Adrenal gland (tissue), 12 donors: ENCODE data around the gene TBC1D9. TPM values are rescaled to one million over a fixed set of nuclear protein-coding genes. Genes with fewer than 3 reads are reported as not detected.

ENCODE experiments used
- DNase-seq, 7 donors: peaks; one replicate each; pipeline ENCODE4 v3.0.0-alpha.2; 2019 to 2020
- H3K27ac ChIP-seq, 5 donors: fragments of 200-600 bp; sonication (generic) in 4 of 5; 1 replicate in 3 of 5; 2 replicates in 2 of 5; pipeline versions ENCODE4 v1.5.1 to v1.8.0; 2016 to 2020; ENCODE audit warnings: mild to moderate bottlenecking in 1 of 5
- H3K27me3 ChIP-seq: fragments of 200-600 bp; 2 replicates; pipeline ENCODE4 v1.8.0; 2021
- H3K36me3 ChIP-seq, 2 donors: fragments of 200-600 bp; replicated peaks in 1 of 2; 1 replicate in 1 of 2; 2 replicates in 1 of 2; pipeline versions ENCODE4 v1.5.1 to v1.8.0; 2018 to 2022
- H3K4me1 ChIP-seq, 2 donors: fragments of 200-600 bp; replicated peaks in 1 of 2; 1 replicate in 1 of 2; 2 replicates in 1 of 2; pipeline versions ENCODE4 v1.5.1 to v1.8.0; 2018 to 2021
- H3K4me3 ChIP-seq, 4 donors: fragments of 200-600 bp; sonication (generic) in 3 of 4; one replicate each; pipeline ENCODE4 v1.5.1; 2016 to 2018
- H3K9me3 ChIP-seq, 3 donors: fragments of 200-600 bp; sonication (generic) in 1 of 3; replicated peaks in 1 of 3; 1 replicate in 2 of 3; 2 replicates in 1 of 3; pipeline versions ENCODE4 v1.5.1 to v1.8.0; 2016 to 2021
- CTCF ChIP-seq, 6 experiments: fragments of 450-650 bp in 4 of 6; fragments of 200-600 bp in 2 of 6; sonication (generic) in 1 of 6; IDR thresholded peaks; 1 replicate in 5 of 6; 2 replicates in 1 of 6; pipeline versions ENCODE4 v1.5.1 to v1.8.0; 2016 to 2021; ENCODE audit warnings: antibody characterized with exemption in 6 of 6, mild to moderate bottlenecking in 2 of 6, moderate library complexity in 1 of 6
- POLR2A ChIP-seq, 2 donors: fragments of 450-650 bp; IDR thresholded peaks; one replicate each; pipeline ENCODE4 v1.6.1; 2017; ENCODE audit warnings: antibody characterized with exemption in 2 of 2, mild to moderate bottlenecking in 2 of 2, moderate library complexity in 1 of 2
- WGBS, 4 donors: extraction: QIAGEN DNeasy Blood & Tissue Kit in 2 of 4; methylation state at CpG; one replicate each; pipeline versions ENCODE4 v1.1.5 to v1.1.7; 2013 to 2017; 5-methylcytosine and 5-hydroxymethylcytosine counted together
- intact Hi-C, 2 donors: fragments of 100-400 bp; cut with DNase I; formaldehyde crosslinking; loops; one replicate each; pipeline versions ENCODE4 v1.14.1 to v1.15.0; 2022 to 2023
- polyA plus RNA-seq, 3 donors: library from polyadenylated mRNA; stranded (reverse); fragments of 200-250 nt in 2 of 3; fragments of 350-450 nt in 1 of 3; fragmentation: Illumina TruSeq in 1 of 3; extraction: RNeasy Lipid Tissue Mini Kit (QIAGEN cat#74804) in 1 of 3; gene quantifications; one replicate each; pipeline ENCODE4 v1.2.3, GENCODE V29; 2013 to 2014
- total RNA-seq, 9 donors: library from RNA; depleted of rRNA in 4 of 9; stranded (reverse); fragments of >200 nt in 4 of 9; fragments of 120-200 nt in 1 of 9; fragmentation: NEBNext Ultra II Directional in 1 of 9; extraction: Animal tissue kit (Norgen Biotek cat#: 25700) in 1 of 9; gene quantifications; one replicate each; pipeline versions ENCODE4 v1.1.0 to v1.2.4, GENCODE V29; 2013 to 2023
- donor health status: healthy with polysubstance abuse.
- donor health status: Bipolar disorder and iron deficiency.
- donor health status: DM: yes; HTN: yes; CAD: no.
- donor health status: DM: no; HTN: no; CAD: no.
- donor health status: DM: no; HTN: no; CAD: no.
- donor health status: DM: yes; HTN: yes; CAD: no.

The TBC1D9 gene
- total and polyA plus RNA-seq, 12 donors, result 3.8 to 27.7 (median 14.3) TPM

- DNase-seq, result peak in 3 of 7 donors; percentile 13 to 27 (median 24)
- H3K9me3 ChIP-seq, result no peaks in the 10 kb centered on the region
- peak; percentile 49 to 69 (median 60) for TF ChIP-seq CTCF (IDR thresholded peaks at IDR 0.05)
- no peak for TF ChIP-seq POLR2A (IDR thresholded peaks at IDR 0.05)
- H3K4me1 ChIP-seq, result no peaks in the 10 kb centered on the region
- WGBS, 4 donors, result 22 to 32% (median 28%) methylated on average over 6 of the region's 6 CpGs
- H3K4me3 ChIP-seq, result no peak overlapping the region
- H3K36me3 ChIP-seq, result no peaks in the 10 kb centered on the region
- no peak overlapping the region for H3K27ac ChIP-seq
- intact Hi-C loops, result loop anchor here (5.0 to 10.0 kb wide), 3 partner anchors 235 to 247 kb away; no protein-coding TSS in a partner anchor
- no peaks in the 10 kb centered on the region for H3K27me3 ChIP-seq
Measured at GRCh38 chr4:140609548-140610425, 146.4 kb downstream of the TBC1D9 start.

GRCh38 chr4:140607852-140608251 lies 148.3 kb downstream of the TBC1D9 start:
- intact Hi-C loops, result loop anchor here (10.0 kb wide), 2 partner anchors 237 to 243 kb away; no protein-coding TSS in a partner anchor
- H3K27me3 ChIP-seq, result no peaks in the 10 kb centered on the region
- no peak for DNase-seq
- 75 to 84% (median 79%) methylated on average over 4 of the region's 4 CpGs for WGBS, 4 donors
- H3K4me3 ChIP-seq, result no peak overlapping the region
- H3K4me1 ChIP-seq, result no peaks in the 10 kb centered on the region
- H3K9me3 ChIP-seq, result no peaks in the 10 kb centered on the region
- no peak overlapping the region for H3K27ac ChIP-seq
- TF ChIP-seq POLR2A (IDR thresholded peaks at IDR 0.05) (no peak), CTCF (IDR thresholded peaks at IDR 0.05) (no peak)
- no peaks in the 10 kb centered on the region for H3K36me3 ChIP-seq

- no peak overlapping the region for H3K27ac ChIP-seq
- H3K4me3 ChIP-seq, result no peak overlapping the region
- no peaks in the 10 kb centered on the region for H3K4me1 ChIP-seq
- intact Hi-C loops, result loop anchor here (10.0 kb wide), 2 partner anchors 240 kb away; no protein-coding TSS in a partner anchor
- 78 to 88% (median 84%) methylated on average over 4 of the region's 4 CpGs for WGBS, 4 donors
- no peaks in the 10 kb centered on the region for H3K36me3 ChIP-seq
- H3K27me3 ChIP-seq, result no peaks in the 10 kb centered on the region
- no peak for DNase-seq
- TF ChIP-seq CTCF (IDR thresholded peaks at IDR 0.05), result no peak
- TF ChIP-seq POLR2A (IDR thresholded peaks at IDR 0.05), result no peak
- no peaks in the 10 kb centered on the region for H3K9me3 ChIP-seq
Measured at GRCh38 chr4:140604544-140604943, 151.6 kb downstream of the TBC1D9 start.

GRCh38 chr4:140603286-140603685 lies 152.9 kb downstream of the TBC1D9 start:
- TF ChIP-seq CTCF (IDR thresholded peaks at IDR 0.05) (no peak), POLR2A (IDR thresholded peaks at IDR 0.05) (no peak)

More at GRCh38 chr4:140603286-140603685, 152.9 kb downstream of the TBC1D9 start:
- no peak for DNase-seq
- Histone ChIP-seq H3K36me3 (no peaks in the 10 kb centered on the region), H3K27me3 (no peaks in the 10 kb centered on the region), H3K9me3 (no peaks in the 10 kb centered on the region), H3K4me1 (no peaks in the 10 kb centered on the region), H3K4me3 (no peak overlapping the region), H3K27ac (no peak overlapping the region)
- intact Hi-C loops, result loop anchor here (10.0 kb wide), 2 partner anchors 238 to 242 kb away; no protein-coding TSS in a partner anchor
- 47 to 100% (median 65%) methylated on average over 1 to 2 of the region's 2 CpGs for WGBS, 4 donors
